NCI-H2227 (cell line): ENCODE results near the gene ADAM11.
"Not testable (repeated sequence)": the region's sequence is repeated elsewhere in the genome, so short reads cannot be mapped to it uniquely, and the experiment has no call there.

ENCODE experiments used
- DNase-seq: peaks from one replicate; lab custom pipeline; 2025; ENCODE audit not compliant: unreplicated experiment; lab: John Stamatoyannopoulos, UW

ADAM11 gene

DNA sequence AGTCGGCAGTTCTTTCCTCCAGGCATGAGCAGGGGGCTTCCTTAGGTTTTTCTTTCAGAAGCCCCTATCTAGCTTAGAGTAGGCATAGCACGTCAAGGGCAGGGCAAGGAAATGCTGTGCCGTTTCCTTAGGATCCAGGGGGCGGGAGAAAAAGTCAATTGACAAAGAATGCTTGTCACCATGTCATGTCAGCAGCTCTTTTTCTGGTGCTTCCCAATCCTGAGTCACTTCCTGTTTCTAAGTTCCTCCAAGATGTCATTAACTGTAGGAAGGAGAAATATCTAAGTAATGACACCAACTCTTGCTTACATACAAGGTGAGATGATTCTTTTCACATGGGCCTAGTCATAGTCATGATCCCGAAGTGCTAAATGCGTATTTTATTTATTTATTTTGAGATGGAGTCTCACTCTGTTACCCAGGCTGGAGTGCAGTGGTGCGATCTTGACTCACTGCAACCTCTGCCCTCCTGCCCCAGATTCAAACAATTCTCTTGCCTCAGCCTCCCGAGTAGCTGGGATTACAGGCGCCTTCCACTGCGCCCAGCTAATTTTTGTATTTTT lies 36.1 kb downstream of the ADAM11 start:
- peak; percentile 60 for DNase-seq

DNA sequence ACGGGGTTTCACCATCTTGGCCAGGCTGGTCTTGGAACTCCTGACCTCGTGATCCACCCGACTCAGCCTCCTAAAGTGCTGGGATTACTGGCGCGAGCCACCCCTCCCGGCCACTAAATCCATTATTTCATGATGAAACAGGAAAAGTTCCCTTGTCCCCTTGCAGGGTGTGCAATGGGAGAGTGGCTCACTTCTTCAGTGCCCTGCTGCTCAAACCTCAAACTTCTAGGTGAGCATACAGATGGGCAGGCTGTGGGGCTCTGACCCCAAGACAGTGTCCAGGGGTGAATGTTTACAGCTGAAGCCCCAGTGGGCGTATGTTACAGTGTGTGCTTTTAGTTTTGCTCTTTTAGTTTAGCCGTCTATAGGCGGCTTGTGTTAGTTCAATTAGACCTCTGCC lies 36.6 kb downstream of the ADAM11 start:
- no peak for DNase-seq

DNA sequence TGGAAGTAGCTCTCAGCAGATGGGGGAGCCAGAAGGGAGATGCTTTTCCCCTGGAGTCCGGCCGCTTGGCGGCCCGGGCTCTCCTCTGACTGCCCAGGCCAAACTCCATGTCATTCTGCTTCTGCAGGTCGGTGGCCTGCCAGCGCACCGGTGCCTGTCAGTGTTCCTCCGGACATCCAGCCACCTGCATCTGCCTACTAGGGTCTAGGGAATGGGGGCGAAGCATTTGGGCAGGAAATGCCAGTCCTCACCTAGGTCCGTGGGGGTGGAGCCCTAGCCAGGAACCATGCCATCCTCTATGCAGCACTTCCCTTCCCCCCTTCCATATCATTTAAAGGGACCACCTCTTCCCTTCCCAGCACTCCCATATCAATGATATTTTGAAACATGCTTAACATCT lies 37.1 kb downstream of the ADAM11 start:
- no peak for DNase-seq

GRCh38 chr17:44796731-44797130 lies 37.9 kb downstream of the ADAM11 start:
- no peak for DNase-seq

DNA sequence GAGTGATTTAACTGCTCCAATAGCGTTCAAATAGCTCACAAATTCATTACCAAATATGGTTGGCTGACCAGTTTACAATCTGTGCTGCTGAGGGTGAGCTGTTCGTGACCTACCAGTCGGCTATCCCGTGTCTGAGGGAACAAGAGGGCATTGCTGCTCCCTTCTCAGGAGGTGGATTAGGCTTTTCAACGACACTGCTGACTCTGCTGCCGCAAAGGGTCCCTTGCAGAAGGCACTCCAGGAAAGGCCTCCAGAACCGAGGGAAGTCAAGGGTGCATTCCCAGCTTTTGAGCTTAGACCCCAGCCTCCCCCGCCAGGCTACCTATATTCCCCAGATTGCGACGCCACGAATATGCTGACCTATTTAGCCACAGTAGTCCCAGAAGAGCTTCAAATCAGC lies 39.0 kb downstream of the ADAM11 start:
- no peak for DNase-seq

- no peak for DNase-seq
Observed at GRCh38 chr17:44798356-44798755, 39.6 kb downstream of the ADAM11 start.

DNA sequence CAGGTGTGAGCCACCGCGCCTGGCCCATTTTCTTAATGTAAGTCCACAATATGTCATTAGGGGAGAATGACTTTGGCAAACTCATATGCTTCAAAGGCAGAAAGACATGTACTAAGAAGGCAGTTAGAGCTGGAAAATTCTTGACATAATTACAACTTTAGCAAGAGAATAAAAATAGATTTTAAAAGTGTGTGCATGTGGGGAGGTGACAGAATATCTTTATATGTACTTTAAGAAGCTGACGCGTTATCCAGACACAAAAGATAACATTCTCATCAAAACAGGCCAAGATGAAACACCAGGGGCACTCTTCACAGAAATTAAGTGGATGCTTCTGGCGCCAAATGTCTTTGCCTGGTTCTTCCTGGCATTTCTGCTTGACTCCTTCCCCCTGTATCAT lies 43.1 kb downstream of the ADAM11 start:
- peak; percentile 68 for DNase-seq

DNA sequence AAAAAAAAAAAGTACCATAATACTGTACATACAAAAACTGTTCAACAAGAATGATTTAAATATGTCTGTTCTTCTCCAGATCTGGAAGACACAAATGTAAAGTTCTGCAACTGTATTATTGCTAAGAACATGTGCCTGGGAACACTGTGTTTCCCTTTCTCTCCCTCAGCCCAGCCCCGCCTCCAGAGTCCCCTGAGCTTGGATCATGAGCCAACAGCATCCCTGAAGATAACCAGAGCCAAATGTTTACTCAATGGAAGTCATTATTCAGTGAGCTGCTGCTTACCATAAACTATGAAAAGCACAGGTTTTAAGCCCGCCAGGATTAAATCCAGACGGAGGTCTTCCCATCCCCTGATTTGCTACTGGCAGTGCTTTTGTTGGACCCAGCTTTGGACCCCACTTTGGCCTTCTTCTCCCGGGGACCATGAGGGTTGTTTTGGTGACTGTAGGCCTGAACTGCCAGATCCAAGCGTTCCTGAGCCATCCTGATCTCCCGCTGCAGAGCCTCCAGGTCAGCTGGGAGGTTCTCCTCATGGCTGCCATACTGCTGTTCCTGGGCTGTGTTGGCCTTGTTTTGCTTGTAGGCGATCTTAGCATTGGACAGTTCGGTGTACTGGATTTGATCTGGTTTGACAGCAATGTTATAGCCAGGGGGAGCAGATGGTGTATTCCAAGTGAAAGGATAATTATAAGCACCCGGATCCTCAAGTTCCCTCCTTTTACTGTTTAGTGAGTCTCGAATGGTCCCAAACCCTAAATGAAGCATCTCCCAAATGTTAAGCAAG lies 45.7 kb downstream of the ADAM11 start:
- no peak for DNase-seq

GRCh38 chr17:44807093-44807816 lies 48.5 kb downstream of the ADAM11 start:
- DNase-seq = no peak

DNA sequence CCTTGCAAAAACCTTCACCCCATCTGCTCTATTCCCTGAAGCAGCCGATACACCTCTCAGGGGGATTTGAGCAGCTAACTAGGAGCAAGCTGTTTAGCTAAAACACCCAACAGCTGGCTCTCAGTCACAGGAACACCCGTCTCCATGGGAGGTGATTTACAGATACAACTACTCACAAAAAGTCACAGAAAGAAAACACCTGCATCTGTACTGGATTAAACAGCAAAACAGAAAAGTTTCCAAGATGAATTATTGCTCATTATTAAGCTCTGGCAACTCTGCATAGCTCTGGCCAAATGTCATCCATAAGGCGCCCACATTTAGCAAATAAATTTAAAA lies 49.0 kb downstream of the ADAM11 start:
- DNase-seq = no peak

DNA sequence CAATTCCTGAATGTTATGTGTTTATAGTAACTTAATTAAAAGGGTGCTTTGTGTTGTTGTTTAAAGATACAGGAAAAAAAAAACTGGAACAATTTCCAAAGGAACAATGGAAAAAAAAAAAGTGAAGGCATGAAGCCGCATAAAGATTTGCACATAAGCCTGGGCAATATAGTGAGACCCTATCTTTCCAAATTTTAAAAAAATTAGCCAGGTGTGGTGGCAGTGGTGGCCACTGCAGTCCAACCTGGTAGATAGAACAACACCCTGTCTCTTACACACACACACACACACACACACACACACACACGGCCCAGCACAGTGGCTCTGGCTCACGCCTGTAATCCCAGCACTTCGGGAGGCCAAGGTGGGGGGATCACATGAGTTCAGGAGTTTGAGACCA lies 49.4 kb downstream of the ADAM11 start:
- no peak for DNase-seq

DNA sequence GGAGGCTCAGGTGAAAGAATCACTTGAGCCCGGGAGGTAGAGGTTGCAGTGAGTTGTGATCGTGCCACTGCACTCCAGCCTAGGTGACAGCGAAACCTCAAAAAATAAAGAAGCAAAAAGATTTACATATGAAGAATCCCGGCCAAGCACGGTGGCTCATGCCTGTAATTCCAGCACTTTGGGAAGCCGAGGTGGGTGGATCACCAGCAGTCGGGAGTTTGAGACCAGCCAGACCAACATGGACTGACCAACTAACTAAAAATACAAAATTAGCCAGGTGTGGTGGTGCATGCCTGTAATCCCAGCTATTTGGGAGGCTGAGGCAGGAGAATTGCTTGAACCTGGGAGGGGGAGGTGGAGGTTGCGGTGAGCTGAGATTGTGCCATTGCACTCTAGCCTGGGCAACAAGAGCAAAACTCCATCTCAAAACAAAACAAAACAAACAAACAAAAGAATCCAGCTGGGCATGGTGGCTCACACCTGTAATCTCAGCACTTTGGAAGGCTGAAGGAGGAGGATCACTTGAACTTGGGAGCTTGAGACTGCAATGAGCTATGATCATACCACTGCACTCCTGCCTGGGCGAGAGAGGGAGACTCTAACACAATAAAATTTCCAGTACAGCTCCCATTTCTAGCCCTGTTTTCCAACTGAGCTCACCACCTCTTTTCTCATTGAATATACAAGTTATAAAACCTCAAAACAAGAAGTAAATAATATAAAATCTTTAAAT lies 50.0 kb downstream of the ADAM11 start:
- not testable (repeated sequence) for DNase-seq

DNA sequence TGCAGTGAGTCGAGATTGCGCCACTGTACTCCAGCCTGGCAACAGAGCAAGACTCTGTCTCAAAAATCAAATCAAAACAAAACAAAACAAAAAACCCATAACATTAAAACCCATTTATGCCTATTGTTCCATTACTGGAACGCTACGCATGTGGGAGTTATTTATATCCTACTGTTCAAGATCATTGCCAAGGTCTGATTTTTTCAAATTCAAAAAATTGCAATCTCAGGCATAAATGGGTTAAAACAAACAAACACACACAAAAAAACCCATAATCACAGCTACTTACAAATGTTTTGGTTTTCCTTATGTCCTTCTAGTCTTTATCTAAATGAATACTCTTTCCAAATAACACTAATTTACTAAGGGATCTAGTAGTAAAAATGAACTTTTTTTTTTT lies 53.5 kb downstream of the ADAM11 start:
- DNase-seq = no peak

GRCh38 chr17:44818508-44818907 lies 59.7 kb downstream of the ADAM11 start:
- not testable (repeated sequence) for DNase-seq

- peak; percentile 69 for DNase-seq
Observed at GRCh38 chr17:44820631-44821212, 61.9 kb downstream of the ADAM11 start.

DNA sequence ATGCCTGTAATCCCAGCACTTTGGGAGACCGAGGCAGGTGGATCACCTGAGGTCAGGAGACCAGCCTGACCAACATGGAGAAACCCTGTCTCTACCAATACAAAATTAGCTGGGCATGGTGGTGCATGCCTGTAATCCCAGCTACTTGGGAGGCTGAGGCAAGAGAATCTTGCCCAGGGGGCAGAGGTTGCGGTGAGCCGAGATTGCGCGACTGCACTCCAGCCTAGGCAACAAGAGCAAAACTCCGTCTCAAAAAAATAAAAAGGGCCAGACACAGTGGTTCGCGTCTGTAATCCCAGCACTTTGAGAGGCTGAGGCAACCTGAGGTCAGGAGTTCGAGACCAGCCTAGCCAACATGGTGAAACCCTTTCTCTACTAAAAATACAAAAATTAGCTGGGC lies 66.4 kb downstream of the ADAM11 start:
- not testable (repeated sequence) for DNase-seq

DNA sequence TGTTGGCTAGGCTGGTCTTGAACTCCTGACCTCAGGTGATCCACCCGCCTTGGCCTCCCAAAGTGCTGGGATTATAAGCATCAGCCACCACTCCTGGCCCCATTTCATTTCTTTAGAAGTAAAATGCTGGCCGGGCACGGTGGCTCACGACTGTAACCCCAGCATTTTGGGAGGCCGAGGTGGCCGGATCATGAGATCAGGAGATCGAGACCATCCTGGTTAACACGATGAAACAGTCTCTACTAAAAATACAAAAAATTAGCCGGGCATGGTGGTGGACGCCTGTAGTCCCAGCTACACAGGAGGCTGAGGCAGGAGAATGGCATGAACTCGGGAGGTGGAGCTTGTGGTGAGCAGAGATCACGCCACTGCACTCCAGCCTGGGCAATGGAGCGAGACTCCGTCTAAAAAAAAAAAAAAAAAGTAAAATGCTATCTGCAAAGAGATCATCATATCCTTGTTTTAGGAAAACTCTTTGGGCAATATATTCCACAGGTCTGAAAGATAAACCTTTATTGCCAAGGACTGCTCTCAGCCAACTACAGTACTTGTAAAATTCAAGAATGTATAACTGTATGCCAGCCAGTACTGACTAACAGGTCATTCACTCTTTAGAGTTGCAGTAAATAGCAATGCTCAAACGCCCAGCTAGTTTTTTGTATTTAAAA lies 67.5 kb downstream of the ADAM11 start:
- DNase-seq = no peak

- no peak for DNase-seq
Observed at GRCh38 chr17:44827863-44828262, 69.1 kb downstream of the ADAM11 start.

- DNase-seq = peak; percentile 62
Observed at GRCh38 chr17:44828919-44829522, 70.2 kb downstream of the ADAM11 start.
